Panc1 (cell line): ENCODE measurements around the gene RELL1. TPM values are rescaled to one million over a fixed set of nuclear protein-coding genes. Genes with fewer than 3 reads are reported as not detected.

Source experiments
- ATAC-seq: fragments of 200-7000 bp; cut with Tn5 transposase; 2 replicates; pipeline ENCODE4 v1.9.1; 2020; ENCODE audit warnings: mild to moderate bottlenecking, moderate library complexity
- BruUV-seq: library from RNA; stranded (reverse); fragments of 400-500 nt; replicated peaks from 2 replicates; lab custom pipeline; 2021; lab: Mats Ljungman, UMichigan
- CTCF ChIA-PET: fragments of 300-600 bp; sonication (Branson Sonifier 250); formaldehyde crosslinking; loops from one replicate; lab custom pipeline; 2022; ENCODE audit warnings: antibody characterized with exemption; lab: Charles Lee
- POLR2A ChIA-PET: fragments of 300-600 bp; sonication (Branson Sonifier 250); formaldehyde crosslinking; loops from one replicate; lab custom pipeline; 2022; ENCODE audit warnings: antibody characterized with exemption; lab: Charles Lee
- DNase-seq: peaks from one replicate; pipeline ENCODE4 v3.0.0-alpha.2; 2010; ENCODE audit warnings: low read depth, low spot score
- H3K27ac ChIP-seq: 2 replicates; pipeline ENCODE4 v1.5.1; 2011; ENCODE audit warnings: mild to moderate bottlenecking, low read length, inconsistent platforms
- H3K27me3 ChIP-seq: fragments of 200-500 bp; sonication (Bioruptor generic); 2 replicates; pipeline ENCODE4 v1.6.0; 2014; ENCODE audit warnings: low read length, inconsistent platforms; ENCODE audit not compliant: control insufficient read depth, insufficient read depth
- H3K36me3 ChIP-seq: fragments of 200-500 bp; sonication (Bioruptor generic); 2 replicates; pipeline ENCODE4 v1.5.1; 2014; ENCODE audit warnings: inconsistent platforms, mild to moderate bottlenecking, low read length, moderate library complexity; ENCODE audit not compliant: control insufficient read depth, insufficient read depth
- H3K4me1 ChIP-seq: 2 replicates; pipeline ENCODE4 v1.5.1; 2011; ENCODE audit warnings: inconsistent platforms, mild to moderate bottlenecking, low read length, moderate library complexity; ENCODE audit not compliant: control insufficient read depth, insufficient read depth
- H3K4me3 ChIP-seq, 2 experiments: 2 replicates each; pipeline ENCODE4 v1.5.1; 2011 to 2012; ENCODE audit warnings: low read depth in 2 of 2, low read length in 2 of 2, mild to moderate bottlenecking in 2 of 2, inconsistent platforms in 1 of 2, moderate library complexity in 1 of 2
- H3K9me3 ChIP-seq: fragments of 200-500 bp; sonication (Bioruptor generic); 2 replicates; pipeline ENCODE4 v1.5.1; 2014; ENCODE audit warnings: low read depth, mild to moderate bottlenecking, inconsistent platforms, low read length, moderate library complexity; ENCODE audit not compliant: control insufficient read depth, insufficient read depth
- CTCF ChIP-seq: fragments of 450-650 bp; IDR thresholded peaks from 2 replicates; pipeline ENCODE4 v1.5.1; 2017; ENCODE audit warnings: mild to moderate bottlenecking
- POLR2AphosphoS5 ChIP-seq: IDR thresholded peaks from 2 replicates; pipeline ENCODE4 v1.6.1; 2012; ENCODE audit warnings: mild to moderate bottlenecking, low read depth, low read length, moderate library complexity
- REST ChIP-seq, 2 experiments: IDR thresholded peaks; 2 replicates each; pipeline ENCODE4 v1.6.1; 2011 to 2012; ENCODE audit warnings: low read depth in 2 of 2, control low read depth in 1 of 2, low read length in 1 of 2, mild to moderate bottlenecking in 1 of 2, moderate library complexity in 1 of 2; ENCODE audit not compliant: insufficient read depth in 1 of 2
- SIN3A ChIP-seq: IDR thresholded peaks from 2 replicates; pipeline ENCODE4 v1.6.1; 2012; ENCODE audit warnings: low read depth, mild to moderate bottlenecking, low read length, moderate library complexity, borderline replicate concordance; ENCODE audit not compliant: insufficient read depth
- TCF7L2 ChIP-seq: IDR thresholded peaks from 2 replicates; pipeline ENCODE4 v1.6.1; 2011; ENCODE audit warnings: mild to moderate bottlenecking, low read depth, low read length, inconsistent platforms
- in situ Hi-C: cut with HindIII; loops from 2 replicates; pipeline ENCODE4 v1.10.0; 2016; ENCODE audit warnings: low sequenced_read_pairs, low pct_unique_long_range_greater_than_20kb
- intact Hi-C: fragments of 100-400 bp; cut with micrococcal nuclease; formaldehyde crosslinking; loops from one replicate; pipeline ENCODE4 v1.10.0; 2022; ENCODE audit not compliant: unreplicated experiment
- total RNA-seq: library from RNA; stranded (reverse); gene quantifications from one replicate; pipeline ENCODE4 v1.2.1, GENCODE V29; 2021; ENCODE audit not compliant: unreplicated experiment

RELL1 gene
- total RNA-seq, 1 experiment from 2014 or later, result 29.1 TPM

DNA sequence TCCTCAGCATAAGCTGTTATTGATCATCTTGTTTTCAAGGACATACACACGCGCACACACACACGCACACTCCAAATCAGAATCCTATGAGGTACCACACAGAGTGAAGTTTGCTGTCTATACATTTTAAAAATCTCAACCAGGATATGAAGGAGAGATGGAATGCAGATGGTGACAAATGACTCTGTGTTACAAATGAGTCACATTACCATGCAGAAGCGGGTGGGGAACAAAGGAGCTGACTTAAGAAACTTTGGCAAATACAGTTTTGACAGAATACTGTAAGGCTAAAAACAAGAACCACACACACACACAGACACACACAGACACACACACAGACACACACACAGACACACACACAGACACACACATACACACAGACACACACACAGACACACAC is 81.7 kb downstream of the RELL1 start:
- Histone ChIP-seq H3K27me3 (no peaks in the 10 kb centered on the region), H3K36me3 (no peaks in the 10 kb centered on the region), H3K4me1 (no peaks in the 10 kb centered on the region), H3K9me3 (no peaks in the 10 kb centered on the region), H3K27ac (no peak overlapping the region), H3K4me3 (no peak overlapping the region)
- no TSS peak for BruUV-seq
- ChIA-PET CTCF (interaction anchor here (1.7 kb wide), 1 partner anchor 197 kb away, joined by 8 read pairs; no protein-coding TSS in a partner anchor), POLR2A (no interaction called here)
- TF ChIP-seq SIN3A (no peak), POLR2AphosphoS5 (no peak), CTCF (no peak), TCF7L2 (no peak), REST (IDR thresholded peaks at IDR 0.05; ENCODE audit: insufficient read depth in 1 of 2, low read depth in 2 of 2, low read length in 1 of 2) (no peak)
- no peak for DNase-seq
- intact Hi-C loops (loop anchor here (5.0 kb wide), 2 partner anchors 78 to 198 kb away; no protein-coding TSS in a partner anchor), in situ Hi-C loops (no loop called here)
- no peak for ATAC-seq

DNA sequence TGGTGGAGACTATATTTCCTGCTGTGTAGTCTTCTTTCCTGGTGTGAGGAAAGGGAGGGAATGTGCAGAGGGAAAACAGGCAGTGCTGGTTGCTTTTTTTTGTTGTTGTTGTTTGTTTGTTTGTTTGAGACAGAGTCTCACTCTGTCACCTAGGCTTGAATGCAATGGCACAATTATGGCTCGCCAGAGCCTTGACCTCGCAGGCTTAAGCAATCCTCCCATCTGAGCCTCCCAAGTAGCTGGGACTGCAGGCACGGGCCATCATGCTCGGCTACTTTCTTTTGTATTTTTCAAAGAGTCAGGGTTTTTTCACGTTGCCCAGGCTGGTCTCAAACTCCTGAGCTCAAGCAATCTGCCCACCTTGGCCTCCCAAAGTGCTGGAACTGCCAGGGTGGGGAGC is 82.5 kb downstream of the RELL1 start:
- ChIA-PET CTCF (interaction anchor here (0.5 to 1.7 kb wide), 2 partner anchors 198 to 307 kb away, joined by 8 to 12 read pairs; no protein-coding TSS in a partner anchor), POLR2A (interaction anchor here (0.7 kb wide), 1 partner anchor 44 kb away, joined by 4 read pairs; no protein-coding TSS in a partner anchor)
- Histone ChIP-seq H3K4me1 (no peaks in the 10 kb centered on the region), H3K27me3 (no peaks in the 10 kb centered on the region), H3K9me3 (no peaks in the 10 kb centered on the region), H3K4me3 (no peak overlapping the region), H3K36me3 (no peaks in the 10 kb centered on the region), H3K27ac (no peak overlapping the region)
- DNase-seq, result no peak
- no TSS peak for BruUV-seq
- in situ Hi-C loops, result no loop called here
- intact Hi-C loops, result loop anchor here (5.0 kb wide), 2 partner anchors 79 to 199 kb away; no protein-coding TSS in a partner anchor
- no peak for ATAC-seq
- TF ChIP-seq SIN3A (no peak), POLR2AphosphoS5 (no peak), REST (IDR thresholded peaks at IDR 0.05; ENCODE audit: insufficient read depth in 1 of 2, low read depth in 2 of 2, low read length in 1 of 2) (no peak), CTCF (no peak), TCF7L2 (no peak)
